GM12878 (cell line): ENCODE measurements around the gene ANAPC10. TPM values are rescaled to one million over a fixed set of nuclear protein-coding genes. Genes with fewer than 3 reads are reported as not detected.
"Not testable (repeated sequence)": the region's sequence is repeated elsewhere in the genome, so short reads cannot be mapped to it uniquely, and the experiment has no call there.

ENCODE experiments used
- ATAC-seq: fragments of 200-7000 bp; cut with Tn5 transposase; 3 replicates; pipeline ENCODE4 v1.9.1; 2020; ENCODE audit warnings: mild to moderate bottlenecking, moderate library complexity
- BruUV-seq: library from RNA; stranded (reverse); fragments of 400-500 nt; replicated peaks from 2 replicates; lab custom pipeline; 2021; lab: Mats Ljungman, UMichigan
- CTCF ChIA-PET: fragments of 300-600 bp; sonication (Branson Sonifier 250); formaldehyde crosslinking; extraction: SDS; loops from one replicate; lab custom pipeline; 2021; ENCODE audit warnings: inconsistent platforms; lab: Yijun Ruan, JAX
- POLR2A ChIA-PET: fragments of 350-600 bp; formaldehyde crosslinking; extraction: SDS; loops from one replicate; lab custom pipeline; 2021; ENCODE audit warnings: inconsistent platforms; lab: Charles Lee
- RAD21 ChIA-PET: fragments of 300-600 bp; sonication (Branson Sonifier 250); formaldehyde crosslinking; loops from one replicate; lab custom pipeline; 2023; ENCODE audit warnings: antibody characterized with exemption; ENCODE audit not compliant: unreplicated experiment; lab: Charles Lee
- SMC1A ChIA-PET: fragments of 300-600 bp; sonication (Branson Sonifier 250); formaldehyde crosslinking; loops from one replicate; lab custom pipeline; 2023; ENCODE audit not compliant: unreplicated experiment, uncharacterized antibody; lab: Charles Lee
- DNase-seq: peaks from one replicate; pipeline ENCODE4 v3.0.0-alpha.2; 2011; ENCODE audit warnings: low read depth, low spot score
- FAIRE-seq: peaks from 3 replicates; lab custom pipeline; 2011; peaks lifted over from hg19 to GRCh38; lab: Jason Lieb, UNC
- H2AFZ ChIP-seq: 2 replicates; pipeline ENCODE4 v1.6.0; 2011; ENCODE audit warnings: low read depth, low read length, control low read depth; ENCODE audit not compliant: control insufficient read depth
- H3K27ac ChIP-seq: 2 replicates; pipeline ENCODE4 v1.5.1; 2011; ENCODE audit warnings: control low read depth; ENCODE audit not compliant: control insufficient read depth, insufficient read depth
- H3K27me3 ChIP-seq, 2 experiments: replicated peaks in 1 of 2; 2 replicates each; pipeline versions ENCODE4 v1.6.0 to v1.6.1; 2011; ENCODE audit warnings: low read length in 1 of 2; ENCODE audit not compliant: control insufficient read depth in 2 of 2, insufficient read depth in 2 of 2
- H3K36me3 ChIP-seq, 2 experiments: 2 replicates each; pipeline ENCODE4 v1.5.1; 2011; ENCODE audit warnings: low read length in 1 of 2; ENCODE audit not compliant: control insufficient read depth in 2 of 2, insufficient read depth in 2 of 2
- H3K4me1 ChIP-seq: 2 replicates; pipeline ENCODE4 v1.6.1; 2011; ENCODE audit warnings: mild to moderate bottlenecking, low read length, moderate library complexity, mixed read lengths; ENCODE audit not compliant: control insufficient read depth, insufficient read depth
- H3K4me2 ChIP-seq: 2 replicates; pipeline ENCODE4 v1.6.0; 2011; ENCODE audit warnings: control low read depth; ENCODE audit not compliant: control insufficient read depth, insufficient read depth
- H3K4me3 ChIP-seq: fragments of 200-600 bp; sonication (generic); 2 replicates; pipeline ENCODE4 v1.5.1; 2016
- H3K79me2 ChIP-seq: 2 replicates; pipeline ENCODE4 v1.6.0; 2011; ENCODE audit warnings: low read length; ENCODE audit not compliant: control insufficient read depth, insufficient read depth
- H3K9ac ChIP-seq: 2 replicates; pipeline ENCODE4 v1.8.0; 2011; ENCODE audit warnings: low read length, control low read depth, mixed read lengths; ENCODE audit not compliant: control insufficient read depth, insufficient read depth
- H3K9me3 ChIP-seq: replicated peaks from 3 replicates; pipeline ENCODE4 v1.5.1; 2011; ENCODE audit warnings: mild to moderate bottlenecking, low read length; ENCODE audit not compliant: control insufficient read depth, insufficient read depth
- H4K20me1 ChIP-seq: 2 replicates; pipeline ENCODE4 v1.6.0; 2011; ENCODE audit not compliant: control insufficient read depth, insufficient read depth
- ATF7 ChIP-seq: fragments of 450-650 bp; IDR thresholded peaks from 2 replicates; pipeline ENCODE4 v1.6.1; 2016; ENCODE audit warnings: low read depth, mild to moderate bottlenecking
- ETV6 ChIP-seq, 2 experiments: fragments of 450-650 bp in 1 of 2; IDR thresholded peaks in 1 of 2; conservative IDR thresholded peaks in 1 of 2; 2 replicates each; pipeline ENCODE4 v1.6.1; 2014; ENCODE audit warnings: antibody characterized with exemption in 1 of 2, borderline replicate concordance in 1 of 2, low read depth in 1 of 2, mild to moderate bottlenecking in 1 of 2, moderate library complexity in 1 of 2
- GATAD2B ChIP-seq: fragments of 450-650 bp; conservative IDR thresholded peaks from 2 replicates; pipeline ENCODE4 v1.6.1; 2017; ENCODE audit warnings: low read depth, mild to moderate bottlenecking, moderate library complexity
- IKZF1 ChIP-seq: fragments of 450-650 bp; conservative IDR thresholded peaks from 2 replicates; pipeline ENCODE4 v1.6.1; 2017; ENCODE audit warnings: antibody characterized with exemption, mild to moderate bottlenecking
- IRF4 ChIP-seq: IDR thresholded peaks from 2 replicates; pipeline ENCODE4 v1.6.1; 2011; ENCODE audit warnings: low read depth, low read length
- JUNB ChIP-seq: IDR thresholded peaks from 2 replicates; pipeline ENCODE4 v1.6.1; 2016; ENCODE audit warnings: antibody characterized with exemption, mild to moderate bottlenecking
- MEF2B ChIP-seq: fragments of 450-650 bp; IDR thresholded peaks from 2 replicates; pipeline ENCODE4 v1.6.1; 2018; ENCODE audit warnings: mild to moderate bottlenecking, moderate library complexity; ENCODE audit not compliant: partially characterized antibody, poor library complexity, severe bottlenecking
- NBN ChIP-seq: fragments of 450-650 bp; IDR thresholded peaks from 2 replicates; pipeline ENCODE4 v1.6.1; 2016
- PRDM15 ChIP-seq: fragments of 450-650 bp; formaldehyde crosslinking; IDR thresholded peaks from 2 replicates; pipeline ENCODE4 v1.4.0; 2020; ENCODE audit warnings: mild to moderate bottlenecking, moderate library complexity
- SMAD5 ChIP-seq: IDR thresholded peaks from 2 replicates; pipeline ENCODE4 v1.6.1; 2016; ENCODE audit warnings: antibody characterized with exemption, low read depth
- TCF12 ChIP-seq: IDR thresholded peaks from 2 replicates; pipeline ENCODE4 v1.6.1; 2011; ENCODE audit warnings: low read depth, mild to moderate bottlenecking, low read length
- TCF7 ChIP-seq: IDR thresholded peaks from 2 replicates; pipeline ENCODE4 v1.6.1; 2014; ENCODE audit warnings: antibody characterized with exemption, borderline replicate concordance
- WGBS: methylation state at CpG from one replicate; pipeline ENCODE4 v1.1.6; 2016; ENCODE audit warnings: low lambda C conversion rate; ENCODE audit not compliant: insufficient replicate concordance, insufficient coverage; ENCODE audit errors: missing lambda C conversion rate; 5-methylcytosine and 5-hydroxymethylcytosine counted together
- in situ Hi-C: fragments of 300-500 bp; cut with MboI; formaldehyde crosslinking; loops from 9 replicates; pipeline ENCODE4 v1.14.3; 2018; ENCODE audit warnings: mixed read lengths
- intact Hi-C: fragments of 100-400 bp; cut with micrococcal nuclease; formaldehyde crosslinking; loops from one replicate; pipeline ENCODE4 v1.14.2; 2022; ENCODE audit not compliant: unreplicated experiment
- polyA plus RNA-seq, 11 experiments: library from polyadenylated mRNA; depleted of rRNA in 4 of 11; unstranded in 6 of 11; stranded (reverse) in 5 of 11; fragments of >200 nt; fragmentation: Nextera tagmentation in 4 of 11; fragmentation: Illumina TruSeq in 1 of 11; extraction: Ambion mirVana in 4 of 11; extraction: Trizol in 1 of 11; gene quantifications; 1 replicate in 1 of 11; 2 replicates in 10 of 11; pipeline versions ENCODE4 v1.2.1 to v1.2.3, GENCODE V29; 2011 to 2016; ENCODE audit warnings: inconsistent platforms in 2 of 11, missing spikeins in 2 of 11, low read depth in 1 of 11
- total RNA-seq, 4 experiments: library from RNA; depleted of rRNA in 3 of 4; stranded (reverse); fragments of >200 nt in 3 of 4; fragmentation: Illumina TruSeq in 1 of 4; extraction: Trizol in 1 of 4; gene quantifications; 2 replicates each; pipeline versions ENCODE4 v1.2.1 to v1.2.3, GENCODE V29; 2013 to 2021

ANAPC10 gene
- total and polyA plus RNA-seq, 10 of the 15 experiments (the other 5 are each of a cell fraction or from before 2014, with no cell fraction given) = 23.8 to 73.7 (median 48.5) TPM

- RAD21 ChIA-PET = interaction anchor here (1.0 kb wide), 1 partner anchor 31 kb away, joined by 3 read pairs; no protein-coding TSS in a partner anchor
- Histone ChIP-seq H3K36me3 (peaks cover 4 to 15% of the 10 kb centered on the region in 2 experiments), H3K4me1 (peaks cover 20% of the 10 kb centered on the region), H3K4me2 (peak overlapping the region; percentile 57; the same call in 1 of the 2 replicates)
- H3K4me3 ChIP-seq, in situ Hi-C loops, DNase-seq, H3K27ac ChIP-seq, H2AFZ ChIP-seq, H3K27me3 ChIP-seq, H4K20me1 ChIP-seq, H3K9ac ChIP-seq, H3K9me3 ChIP-seq, BruUV-seq, FAIRE-seq, SMC1A ChIA-PET, POLR2A ChIA-PET, H3K79me2 ChIP-seq: not testable (repeated sequence)
- intact Hi-C loops = loop anchor here (10.0 kb wide), 1 partner anchor 961 kb away; no protein-coding TSS in a partner anchor
- peak; percentile 24; the same call in 2 of the 3 replicates for ATAC-seq
- no CpG with 5 or more reads among the region's 1 CpG for WGBS
- CTCF ChIA-PET = interaction anchor here (1.3 kb wide), 1 partner anchor 38 kb away, joined by 3 read pairs; no protein-coding TSS in a partner anchor
These were observed 38.2 kb upstream of the ANAPC10 start for GRCh38 chr4:145136219-145136618.

- BruUV-seq = no TSS peak
- ChIA-PET CTCF (interaction anchor here (0.7 to 1.1 kb wide), 4 partner anchors 29 to 48 kb away, joined by 3 to 5 read pairs (median 4); partner anchors contain the start of gene OTUD4), POLR2A (interaction anchor here (0.6 to 2.0 kb wide), 4 partner anchors 11 to 463 kb away, joined by 3 to 10 read pairs (median 3); partner anchors contain the start of genes ABCE1 and ANAPC10), SMC1A (interaction anchor here (0.6 to 3.3 kb wide), 6 partner anchors 12 to 226 kb away, joined by 3 to 14 read pairs (median 4); no protein-coding TSS in a partner anchor), RAD21 (interaction anchor here (1.3 to 1.6 kb wide), 6 partner anchors 9 to 46 kb away, joined by 3 to 9 read pairs (median 6); partner anchors contain the start of genes ABCE1 and ANAPC10)
- in situ Hi-C loops (no loop called here), intact Hi-C loops (loop anchor here (10.0 kb wide), 1 partner anchor 958 kb away; no protein-coding TSS in a partner anchor)
- peaks cover 28% of the 10 kb centered on the region for H3K4me1 ChIP-seq
- H3K9me3 ChIP-seq = no peaks in the 10 kb centered on the region
- H4K20me1 ChIP-seq = no peaks in the 10 kb centered on the region
- no peak overlapping the region for H2AFZ ChIP-seq
- H3K9ac ChIP-seq = peak overlapping the region; percentile 32; the same call in 1 of the 2 replicates
- peak overlapping the region; percentile 76 for H3K27ac ChIP-seq
- H3K36me3 ChIP-seq = peaks cover 0 to 10% of the 10 kb centered on the region in 2 experiments; a peak in 2 of 4 replicates
- H3K4me2 ChIP-seq = peak overlapping the region; percentile 94
- DNase-seq (peak; percentile 53), ATAC-seq (peak; percentile 91), FAIRE-seq (no peak)
- WGBS = under 1% methylated on average over 5 of the region's 5 CpGs
- H3K4me3 ChIP-seq = peak overlapping the region; percentile 16; the same call in 1 of the 2 replicates
- no peaks in the 10 kb centered on the region for H3K27me3 ChIP-seq
- H3K79me2 ChIP-seq = no peaks in the 10 kb centered on the region
- TF ChIP-seq GATAD2B (0 out of 2 replicates have a peak, but pooled peaks have one; percentile 39), TCF7 (peak; percentile 67), MEF2B (peak; percentile 12), ETV6 (conservative IDR thresholded peaks at IDR 0.05 in 1 of 2, IDR thresholded peaks at IDR 0.05 in 1 of 2; ENCODE audit: borderline replicate concordance in 1 of 2, low read depth in 1 of 2) (peak in 1 of 2 experiments; percentile 73; a peak in 1 of 4 replicates), NBN (peak; percentile 46; the same call in 1 of the 2 replicates), JUNB (peak; percentile 92), IRF4 (peak; percentile 75), SMAD5 (no peak), PRDM15 (CRISPR knock-in tag) (no peak), IKZF1 (peak; percentile 82), ATF7 (peak; percentile 32; the same call in 1 of the 2 replicates), TCF12 (no peak)
These were observed 34.6 kb upstream of the ANAPC10 start for GRCh38 chr4:145132511-145133098.
